ENCODE results near the gene B4GALT3.

GRCh38 chr1:161175771-161176453 lies 1.4 kb downstream of the B4GALT3 start:
- TF ChIP-seq GATA2 (IDR thresholded peaks at IDR 0.05; ENCODE audit: low read depth, low read length): no peak
- no peak for TF ChIP-seq GATA3 (IDR thresholded peaks at IDR 0.05; ENCODE audit: low read depth, low read length)

Measured in SH-SY5Y (cell line).